DMS153 treated with DMSO at 0.1 percent for 48 hours (cell line): ENCODE results near the gene PLPPR2.
A peak's percentile ranks its signal among the peaks of the same experiment; 100 is the strongest.
"Not testable (repeated sequence)": the region's sequence is repeated elsewhere in the genome, so short reads cannot be mapped to it uniquely, and the experiment has no call there.

Source experiments
- DNase-seq: peaks from one replicate; lab custom pipeline; 2025; ENCODE audit not compliant: unreplicated experiment; lab: John Stamatoyannopoulos, UW

The PLPPR2 gene, protein sequence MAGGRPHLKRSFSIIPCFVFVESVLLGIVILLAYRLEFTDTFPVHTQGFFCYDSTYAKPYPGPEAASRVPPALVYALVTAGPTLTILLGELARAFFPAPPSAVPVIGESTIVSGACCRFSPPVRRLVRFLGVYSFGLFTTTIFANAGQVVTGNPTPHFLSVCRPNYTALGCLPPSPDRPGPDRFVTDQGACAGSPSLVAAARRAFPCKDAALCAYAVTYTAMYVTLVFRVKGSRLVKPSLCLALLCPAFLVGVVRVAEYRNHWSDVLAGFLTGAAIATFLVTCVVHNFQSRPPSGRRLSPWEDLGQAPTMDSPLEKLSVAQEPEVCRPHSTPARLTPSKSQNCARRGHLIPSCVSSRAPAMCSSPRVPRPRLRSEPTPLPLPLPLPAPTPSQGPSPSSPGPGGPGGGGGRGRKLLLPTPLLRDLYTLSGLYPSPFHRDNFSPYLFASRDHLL

DNA sequence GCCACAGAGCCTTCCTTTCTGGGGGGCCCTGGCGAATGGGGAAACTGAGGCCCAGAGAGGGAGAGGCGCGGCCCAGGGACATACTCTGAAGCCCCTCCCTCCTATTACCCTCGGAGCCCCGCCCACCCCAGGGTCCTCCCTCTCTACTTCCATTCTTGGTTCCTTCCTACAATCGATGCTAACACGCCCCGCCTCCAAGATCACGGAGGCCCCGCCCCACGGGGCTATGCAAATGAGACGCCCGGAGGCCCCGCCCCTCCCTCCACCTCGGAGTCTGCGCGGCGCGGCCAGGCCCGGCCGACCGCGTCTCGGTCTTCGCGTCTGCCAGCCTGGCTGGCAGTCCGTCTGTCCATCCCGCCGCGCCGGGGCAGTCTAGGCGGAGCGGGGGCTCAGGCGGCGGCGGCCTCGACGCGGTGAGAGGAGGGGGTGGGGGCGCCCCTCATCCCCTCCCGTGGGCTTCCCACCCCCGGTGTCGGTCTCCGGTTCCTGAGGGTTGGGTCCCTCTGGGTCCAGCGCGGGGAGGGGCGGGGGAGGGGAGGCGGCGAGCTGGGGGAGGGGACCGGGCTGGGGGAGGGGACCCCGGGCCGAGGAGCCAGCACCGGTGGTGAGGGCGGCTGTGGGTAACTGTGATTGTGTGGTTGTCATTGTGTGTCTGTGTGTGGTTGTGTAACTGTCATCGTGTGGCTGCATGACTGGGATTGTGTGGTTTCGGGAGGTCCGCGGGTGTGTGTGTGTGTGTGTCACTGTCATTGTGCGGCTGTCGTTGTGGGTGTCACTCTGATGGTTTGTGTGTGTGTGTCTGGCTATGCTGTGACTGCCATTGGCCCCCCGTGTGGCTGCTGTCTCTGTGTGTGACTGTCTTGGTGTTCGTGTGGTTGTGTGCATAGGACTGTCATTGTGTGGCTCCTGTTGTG, at the start of gene PLPPR2:
TSS of gene PLPPR2 (plus strand) at position 273 of the 914 bp plus-strand sequence. CDS start 2,242 bp downstream, outside the sequence.
- peak; percentile 68 for DNase-seq

DNA sequence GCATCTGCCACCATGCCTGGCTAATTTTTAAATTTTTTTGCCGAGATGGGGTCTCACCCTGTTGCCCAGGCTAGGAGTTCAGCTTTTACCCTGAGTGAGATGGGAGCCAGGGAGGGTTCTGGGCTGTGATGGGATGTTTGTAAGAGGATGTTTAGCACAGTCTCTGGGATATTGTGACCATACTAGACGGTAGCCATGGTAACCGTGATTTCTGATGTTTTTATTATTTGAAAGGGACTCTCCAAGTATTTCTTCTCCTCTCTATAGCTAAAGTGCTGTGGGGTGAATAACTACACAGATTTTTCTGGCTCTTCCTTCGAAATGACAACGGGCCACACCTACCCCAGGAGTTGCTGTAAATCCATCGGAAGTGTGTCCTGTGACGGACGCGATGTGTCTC, 48.9 kb upstream of the PLPPR2 start:
- no peak for DNase-seq

DNA sequence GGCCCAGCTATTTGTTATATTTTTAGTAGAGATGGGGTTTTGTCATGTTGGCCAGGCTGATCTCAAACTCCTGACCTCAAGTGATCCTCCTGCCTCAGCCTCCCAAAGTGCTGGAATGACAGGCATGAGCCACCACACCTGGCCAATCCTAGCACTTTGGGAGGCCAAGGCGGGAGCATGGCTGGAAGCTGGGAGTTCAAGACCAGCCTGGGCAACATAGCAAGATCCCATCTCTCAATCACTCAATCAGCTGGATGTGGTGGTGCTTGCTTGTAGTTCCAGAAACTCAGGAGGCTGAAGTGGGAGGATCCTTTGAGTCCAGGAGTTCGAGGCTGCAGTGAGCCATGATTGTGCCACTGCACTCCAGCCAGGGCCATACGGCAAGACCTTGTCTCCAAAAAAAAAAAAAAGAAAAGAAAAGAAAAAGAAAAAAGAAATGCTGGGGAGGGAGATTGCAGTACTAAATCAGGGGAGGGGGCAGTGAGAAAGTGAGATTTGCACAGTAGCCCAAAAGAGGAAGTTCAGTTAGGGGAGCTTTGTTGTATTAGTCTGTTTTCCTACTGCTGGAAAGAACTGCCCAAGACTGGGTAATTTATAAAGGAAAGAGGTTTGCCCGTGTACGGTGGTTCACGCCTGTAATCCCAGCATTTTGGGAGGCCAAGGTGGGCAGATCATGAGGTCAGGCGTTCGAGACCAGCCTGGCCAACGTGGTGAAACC, 34.8 kb upstream of the PLPPR2 start:
- not testable (repeated sequence) for DNase-seq

DNA sequence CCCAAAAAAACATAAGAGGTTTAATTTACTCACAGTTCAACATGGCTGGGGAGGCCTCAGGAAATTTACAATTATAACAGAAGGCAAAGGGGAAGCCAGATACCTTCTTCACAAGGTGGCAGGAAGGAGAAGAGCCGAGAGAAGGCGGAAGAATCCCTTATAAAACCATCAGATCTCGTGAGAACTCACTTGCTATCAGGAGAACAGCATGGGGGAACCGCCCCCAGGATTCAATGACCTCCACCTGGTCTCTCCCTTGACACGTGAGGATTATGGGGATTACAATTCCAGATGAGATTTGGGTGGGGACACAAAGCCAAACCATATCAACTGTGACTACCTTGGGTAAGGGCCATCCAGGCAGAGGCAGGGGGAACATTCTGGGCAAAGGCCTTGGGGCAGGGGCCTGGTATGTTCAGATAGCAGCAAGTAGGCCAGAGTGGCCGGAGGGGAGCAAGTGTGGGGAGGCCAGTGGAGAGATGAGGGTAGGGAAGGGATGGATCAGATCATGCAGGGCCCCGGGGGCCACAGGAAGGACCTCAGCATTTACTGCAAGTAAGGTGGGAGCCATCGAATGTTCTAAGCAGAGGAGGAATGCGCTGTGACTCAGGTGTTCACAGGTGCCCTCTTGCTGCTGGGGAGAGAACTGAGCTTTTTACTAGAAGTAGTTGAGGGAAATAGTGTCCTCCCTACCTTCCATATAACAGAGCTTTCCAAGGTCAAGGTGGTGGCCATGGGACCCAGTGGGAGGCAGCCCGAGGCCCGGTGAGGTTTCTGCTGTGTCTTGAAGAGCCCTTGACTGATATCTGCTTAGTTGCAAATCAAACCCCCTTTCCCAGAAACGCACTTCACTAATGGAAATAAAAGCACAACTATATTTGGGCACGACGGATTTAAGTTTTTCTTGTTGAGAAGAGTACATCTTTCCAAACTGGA, 33.8 kb upstream of the PLPPR2 start:
- no peak for DNase-seq

DNA sequence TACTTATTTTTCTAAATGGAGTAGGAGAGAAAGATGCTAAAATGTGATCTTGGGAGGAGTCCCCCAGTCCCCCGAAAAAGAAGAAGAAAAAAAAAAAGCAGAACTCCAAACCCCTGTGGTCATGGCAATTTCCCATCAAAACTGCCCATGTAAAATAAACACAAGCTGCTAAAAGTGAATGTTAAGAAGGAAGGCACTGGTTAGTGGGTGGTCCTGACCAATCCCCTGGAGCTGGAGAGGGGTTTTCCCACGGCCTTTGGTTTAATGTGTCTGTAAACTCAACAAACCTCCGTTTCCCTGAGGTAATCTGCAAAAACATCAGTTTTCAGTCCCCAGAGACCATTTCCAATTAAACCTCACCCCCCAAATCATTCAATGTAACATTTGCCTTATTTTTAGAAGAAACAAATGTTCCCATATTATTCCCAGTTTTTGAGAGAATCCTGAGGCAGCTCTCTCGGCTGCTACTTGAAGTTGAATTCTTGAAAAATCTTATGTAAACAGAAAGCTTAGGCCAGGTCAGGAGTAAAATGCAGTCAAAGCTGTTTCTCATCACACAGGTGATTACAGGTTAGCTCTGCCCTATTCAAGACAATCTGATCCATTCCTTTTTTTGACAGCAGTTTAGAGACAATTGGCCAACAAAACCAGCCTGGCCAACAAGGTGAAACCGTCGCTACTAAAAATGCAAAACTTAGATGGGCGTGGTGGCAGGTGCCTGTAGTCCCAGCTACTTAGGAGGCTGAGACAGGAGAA, 32.8 kb upstream of the PLPPR2 start:
- no peak for DNase-seq

DNA sequence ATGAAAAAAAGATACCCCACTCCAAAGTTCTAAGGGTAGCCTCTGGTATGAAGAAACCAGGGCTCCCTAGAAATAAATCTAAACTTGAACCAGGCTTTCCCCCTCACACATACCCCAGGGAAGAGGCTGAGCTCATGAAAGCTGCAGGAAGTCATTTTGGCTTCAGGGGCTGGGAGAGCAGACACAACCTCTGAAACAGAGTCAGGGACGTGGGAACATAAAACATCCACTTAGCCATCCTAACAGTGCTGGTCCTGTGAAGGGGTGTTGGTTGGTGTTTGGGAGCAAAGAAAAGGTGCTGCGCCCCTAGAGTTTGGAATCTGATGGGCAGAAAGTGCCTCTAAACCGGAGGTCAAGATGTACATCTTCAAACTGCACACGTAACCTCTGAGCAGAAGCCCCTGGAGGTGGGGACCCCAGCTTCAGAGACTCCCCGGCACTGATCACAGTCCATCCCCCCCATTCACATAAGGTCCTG, 31.6 kb upstream of the PLPPR2 start:
- no peak for DNase-seq

DNA sequence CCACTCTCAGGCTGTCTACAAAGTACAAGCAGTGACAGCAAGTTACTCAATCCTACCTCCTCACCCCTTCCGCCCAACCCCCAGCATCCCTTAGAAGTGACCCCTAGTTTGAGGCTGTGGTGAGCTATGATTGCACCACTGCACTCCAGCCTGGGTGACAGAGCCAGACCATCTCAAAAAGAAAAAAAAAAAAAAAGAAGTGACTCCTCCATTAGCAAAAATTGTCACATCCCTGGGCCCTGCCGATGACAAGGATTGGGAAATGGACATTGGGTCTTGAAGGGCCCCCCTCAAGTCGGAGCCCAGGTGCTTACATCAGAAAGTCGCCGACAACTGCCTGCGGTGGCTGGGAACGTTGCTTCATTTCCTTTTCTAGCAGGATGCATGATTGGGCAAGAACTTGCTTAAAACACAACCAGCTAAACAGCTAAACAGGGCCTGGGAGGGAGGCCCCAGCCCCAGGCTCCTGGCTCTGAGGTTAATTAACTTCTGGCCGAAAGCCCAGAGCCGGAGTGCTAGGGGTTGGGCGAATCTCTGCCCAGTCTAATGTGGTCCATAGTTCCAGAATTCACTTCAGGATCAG, 31.1 kb upstream of the PLPPR2 start:
- DNase-seq, result peak; percentile 84

DNA sequence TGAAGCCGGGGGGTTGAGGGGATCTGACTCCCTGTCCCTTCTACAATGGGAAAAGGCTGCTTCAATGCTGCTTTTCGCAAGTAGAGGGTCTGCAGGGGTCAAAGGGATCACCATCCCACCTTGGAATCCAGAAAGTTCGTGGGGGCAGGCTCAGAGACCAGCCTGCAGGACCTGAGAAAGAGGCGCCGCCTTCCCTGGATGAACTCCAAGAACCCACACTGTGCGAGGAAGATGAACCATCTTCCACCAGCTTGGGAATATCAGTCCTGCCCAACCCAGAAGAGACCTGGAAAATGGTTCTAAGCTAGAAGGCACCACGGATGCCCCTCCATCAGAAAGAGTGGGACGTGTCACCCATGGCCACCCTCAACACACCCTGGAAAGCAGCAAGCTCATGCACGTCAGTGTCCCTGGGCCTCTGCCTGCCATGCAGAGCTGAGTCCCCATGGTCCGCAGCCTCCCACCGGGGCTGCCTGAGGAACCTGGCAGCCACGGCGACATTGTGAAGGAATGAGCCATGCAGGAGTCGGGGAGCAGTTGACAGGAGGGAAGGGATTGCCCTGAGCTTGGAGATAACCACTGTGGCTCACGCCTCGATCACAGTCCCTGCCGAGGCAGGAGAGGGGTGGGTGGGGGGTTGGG, 30.4 kb upstream of the PLPPR2 start:
- no peak for DNase-seq

DNA sequence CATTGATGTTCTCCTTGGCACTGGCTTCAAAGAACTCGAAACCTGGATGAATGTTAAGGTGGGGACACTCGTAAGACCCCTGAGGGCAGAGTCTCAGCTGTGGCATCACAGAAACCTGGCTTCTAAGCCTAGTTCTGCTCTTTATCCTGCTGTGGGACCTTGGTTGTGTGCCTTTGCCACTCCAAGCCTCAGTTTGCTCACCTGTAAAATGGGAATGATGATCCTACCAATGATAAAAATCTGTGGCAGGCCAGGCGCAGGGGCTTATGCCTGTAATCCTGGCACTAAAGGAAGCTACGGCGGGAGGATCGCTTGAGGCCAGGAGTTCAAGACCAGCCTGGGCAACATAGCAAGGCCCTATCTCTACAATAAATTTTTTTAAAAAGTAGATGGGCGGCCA, 29.7 kb upstream of the PLPPR2 start:
- DNase-seq, result no peak

DNA sequence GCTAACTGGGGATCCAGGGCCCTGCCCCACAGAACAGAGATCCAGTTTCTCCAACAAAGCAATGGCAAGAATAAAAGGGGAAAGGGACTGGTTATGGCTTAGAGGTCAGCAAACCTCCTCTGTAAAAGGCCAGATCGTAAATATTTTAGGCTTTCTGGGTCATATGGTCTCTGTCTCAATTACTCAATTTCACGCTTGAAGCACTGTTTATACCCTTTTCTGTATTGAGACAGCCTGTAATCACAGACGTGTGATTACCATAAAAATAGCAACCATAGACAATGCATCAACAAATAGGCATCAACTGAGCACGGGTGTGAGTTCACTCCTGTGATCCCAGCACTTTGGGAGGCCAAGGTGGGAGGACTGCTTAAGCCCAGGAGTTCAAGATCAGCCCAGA, 25.1 kb upstream of the PLPPR2 start:
- DNase-seq, result no peak

DNA sequence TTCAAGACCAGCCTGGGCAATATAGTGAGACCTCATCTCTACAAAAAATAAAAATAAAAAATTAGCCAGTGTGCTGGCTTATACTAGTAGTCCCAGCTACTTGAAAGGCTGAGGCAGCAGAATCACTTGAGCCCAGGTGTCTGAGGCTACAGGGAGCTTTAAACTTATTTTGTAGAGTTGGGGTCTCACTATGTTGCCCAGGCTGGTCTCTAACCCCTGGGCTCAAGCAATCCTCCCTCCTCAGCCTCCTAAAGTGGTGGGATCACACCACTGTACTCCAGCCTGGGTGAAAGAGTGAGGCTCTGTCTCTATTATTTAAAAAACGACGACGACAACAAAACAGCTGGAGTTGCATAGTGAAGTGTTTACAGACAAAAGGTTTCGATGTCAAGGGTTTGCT, 23.7 kb upstream of the PLPPR2 start:
- DNase-seq, result no peak

DNA sequence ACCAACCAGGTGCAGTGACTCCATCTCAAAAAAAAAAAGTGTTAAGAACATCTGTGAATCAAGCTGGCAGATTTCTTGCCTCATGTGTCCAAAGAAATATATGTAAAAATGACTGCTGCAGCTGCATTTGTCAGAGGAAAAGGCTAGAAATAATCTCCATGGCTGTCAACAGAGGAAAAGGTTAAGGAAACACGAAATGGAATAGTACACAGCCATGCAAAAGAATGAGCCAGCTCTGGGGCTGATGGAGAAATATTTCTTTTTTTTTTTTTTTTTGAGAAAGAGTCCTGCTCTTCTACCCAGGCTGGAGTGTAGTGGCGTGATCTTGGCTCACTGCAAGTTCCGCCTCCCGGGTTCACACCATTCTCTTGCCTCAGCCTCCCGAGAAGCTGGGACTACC, 22.4 kb upstream of the PLPPR2 start:
- DNase-seq, result no peak

DNA sequence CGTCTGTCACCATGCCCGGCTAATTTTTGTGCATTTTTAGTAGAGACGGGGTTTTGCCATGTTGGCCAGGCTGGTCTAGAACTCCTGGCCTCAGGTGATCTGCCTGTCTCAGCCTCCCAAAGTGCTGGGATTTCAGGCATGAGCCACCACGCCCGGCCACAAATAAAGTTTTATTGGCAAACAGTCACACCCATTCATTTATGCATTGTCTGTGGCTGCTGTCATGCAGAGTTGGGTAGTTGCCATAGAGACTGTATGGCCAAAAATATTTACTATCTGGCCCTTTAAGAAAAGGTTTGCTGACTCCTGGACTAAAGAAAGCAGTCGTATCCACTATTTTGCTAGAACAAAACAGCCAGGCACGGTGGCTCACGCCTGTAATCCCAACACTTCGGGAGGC, 21.4 kb upstream of the PLPPR2 start:
- not testable (repeated sequence) for DNase-seq

DNA sequence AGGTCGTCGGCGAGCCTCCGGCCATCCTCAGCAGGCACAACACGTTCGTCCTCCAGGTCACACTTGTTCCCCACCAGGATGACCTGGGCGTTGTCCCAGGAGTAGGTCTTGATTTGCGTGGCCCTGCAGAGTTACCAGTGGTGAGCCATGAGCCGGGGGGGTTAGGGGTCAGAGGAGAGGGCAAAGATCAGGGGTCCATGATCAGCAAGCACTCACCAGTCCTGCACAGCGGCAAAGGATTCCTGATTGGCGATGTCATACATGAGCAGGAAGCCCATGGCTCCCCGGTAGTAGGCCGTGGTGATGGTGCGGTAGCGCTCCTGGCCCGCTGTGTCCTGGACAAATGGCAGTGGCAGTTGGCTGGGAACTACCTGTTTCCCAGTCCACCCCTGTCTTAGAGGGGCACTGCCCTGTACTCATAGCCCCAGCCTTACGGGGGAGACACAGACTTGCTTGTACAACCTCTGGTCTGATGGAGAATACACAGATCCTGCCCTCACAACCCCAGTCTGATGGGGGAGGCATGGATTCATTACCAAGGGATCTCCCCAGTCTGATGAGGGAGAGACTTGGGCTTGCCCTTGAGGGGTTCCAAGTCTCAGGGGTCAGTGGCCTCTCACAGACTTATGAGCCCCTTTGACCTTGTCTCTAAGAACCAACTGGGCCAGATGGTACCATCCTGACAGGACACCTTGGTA, 19.6 kb upstream of the PLPPR2 start:
- DNase-seq, result no peak

DNA sequence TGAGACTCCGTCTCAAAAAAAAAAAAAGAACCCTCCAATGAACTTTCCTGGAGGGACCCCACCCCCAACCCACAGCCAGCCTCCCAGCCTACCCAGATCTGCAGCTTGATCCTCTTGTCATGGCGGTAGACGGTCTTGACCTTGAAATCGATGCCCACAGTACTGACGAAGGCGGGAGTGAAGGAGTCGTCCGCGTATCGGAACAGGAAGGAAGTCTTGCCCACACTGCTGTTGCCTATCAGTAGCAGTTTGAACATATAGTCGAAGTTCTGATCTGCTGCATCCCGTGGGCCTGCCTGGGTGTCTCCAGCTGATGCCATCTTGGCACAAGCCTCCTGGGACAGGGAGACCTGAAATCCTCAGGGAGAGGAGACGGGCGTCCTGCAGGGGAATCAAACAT, 18.2 kb upstream of the PLPPR2 start:
- DNase-seq, result no peak

DNA sequence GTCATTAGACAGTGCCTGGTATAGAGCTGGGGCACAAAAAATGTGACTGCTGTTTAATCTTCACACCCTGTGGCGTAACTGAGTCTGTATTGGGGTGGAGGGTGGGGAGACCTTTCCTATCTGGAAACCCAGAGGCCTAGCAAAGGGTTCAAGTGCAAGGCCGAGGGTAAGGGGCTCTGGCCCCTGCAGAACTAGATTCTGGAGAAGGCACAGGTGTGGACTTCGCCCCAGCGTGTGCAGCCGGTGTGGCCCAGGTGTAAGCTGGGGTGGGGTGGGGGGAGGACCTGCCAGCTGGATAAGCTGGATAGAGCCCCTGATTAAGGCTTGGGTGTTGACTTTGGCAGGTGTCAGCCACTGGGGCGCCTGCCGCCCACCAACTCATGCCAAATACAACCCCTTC, 17.1 kb upstream of the PLPPR2 start:
- DNase-seq, result no peak

DNA sequence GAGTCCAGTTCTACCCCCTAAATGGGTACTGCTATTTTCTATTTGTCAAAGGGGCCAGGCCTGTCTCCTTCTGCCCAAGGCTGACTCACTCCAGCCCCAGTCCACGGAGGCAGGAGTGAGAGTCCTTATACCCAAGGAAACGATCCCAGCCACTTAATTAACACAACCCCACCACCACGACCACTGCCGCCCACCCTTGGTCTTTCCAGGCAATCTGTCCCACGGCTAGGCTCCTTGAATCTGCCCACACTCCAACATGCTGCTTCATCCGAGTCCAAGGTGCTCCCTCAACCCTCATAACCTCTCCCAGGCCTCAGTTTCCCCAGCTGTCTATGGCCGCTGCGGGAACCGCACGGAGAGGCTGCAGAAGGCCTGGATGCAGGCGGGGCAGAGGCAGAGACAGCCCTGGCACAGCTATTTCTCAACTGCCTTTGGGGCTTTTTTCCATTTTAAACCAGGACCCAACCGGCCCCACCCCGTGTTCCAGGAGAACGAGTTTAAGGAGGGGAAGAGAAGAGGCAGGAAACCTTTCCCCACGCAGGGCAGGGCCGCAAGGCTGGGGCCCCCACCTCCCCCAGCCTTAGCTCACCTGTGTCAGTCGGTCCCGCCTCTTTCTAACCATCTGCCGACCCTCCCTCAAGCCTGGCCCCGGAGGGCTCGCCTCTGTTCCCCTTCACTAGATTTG, 16.5 kb upstream of the PLPPR2 start:
- DNase-seq, result no peak
